GM10847 (cell line): ENCODE data around the gene LHX4.

Source experiments
- POLR2A ChIP-seq: IDR thresholded peaks from 2 replicates; pipeline ENCODE4 v1.6.1; 2011; ENCODE audit not compliant: insufficient read length; ENCODE audit errors: extremely low read depth

Gene LHX4

GRCh38 chr1:180193141-180194047 is 36.7 kb upstream of the LHX4 start:
- no peak for TF ChIP-seq POLR2A

- TF ChIP-seq POLR2A = no peak
Observed at GRCh38 chr1:180194048-180194425, 36.0 kb upstream of the LHX4 start.

DNA sequence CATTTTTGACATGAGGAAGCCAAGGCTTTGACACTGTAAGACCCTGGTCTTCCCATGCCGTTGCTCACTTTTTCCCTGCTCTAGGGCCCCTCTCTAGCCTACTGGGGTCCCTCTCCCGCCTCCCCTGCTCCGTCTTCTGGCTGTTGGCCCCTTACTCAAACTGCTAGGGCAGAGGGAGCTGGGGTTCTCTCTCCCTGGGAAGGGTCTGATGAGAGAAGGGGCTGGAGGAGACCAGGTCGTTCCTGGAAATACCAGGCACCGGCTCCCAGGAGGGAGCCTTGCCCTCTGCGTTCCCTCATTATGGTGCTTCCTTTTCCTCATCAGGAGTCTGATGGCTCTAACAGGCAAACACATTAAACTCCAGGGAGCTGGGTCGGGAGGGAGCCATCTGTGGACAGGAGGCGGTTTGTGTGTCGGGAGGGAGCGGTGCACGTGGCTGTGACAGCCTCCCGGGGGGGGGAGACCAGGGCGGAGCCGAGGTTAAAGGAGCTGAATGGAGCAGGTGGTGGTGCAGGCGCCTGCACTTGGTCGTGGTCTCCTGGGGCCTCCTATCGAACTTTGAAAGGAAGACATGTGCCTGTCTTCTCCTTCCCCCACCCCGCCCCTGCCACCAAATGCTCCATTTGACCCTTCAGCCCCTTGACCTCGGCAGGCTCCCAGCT is 35.4 kb upstream of the LHX4 start:
- no peak for TF ChIP-seq POLR2A

DNA sequence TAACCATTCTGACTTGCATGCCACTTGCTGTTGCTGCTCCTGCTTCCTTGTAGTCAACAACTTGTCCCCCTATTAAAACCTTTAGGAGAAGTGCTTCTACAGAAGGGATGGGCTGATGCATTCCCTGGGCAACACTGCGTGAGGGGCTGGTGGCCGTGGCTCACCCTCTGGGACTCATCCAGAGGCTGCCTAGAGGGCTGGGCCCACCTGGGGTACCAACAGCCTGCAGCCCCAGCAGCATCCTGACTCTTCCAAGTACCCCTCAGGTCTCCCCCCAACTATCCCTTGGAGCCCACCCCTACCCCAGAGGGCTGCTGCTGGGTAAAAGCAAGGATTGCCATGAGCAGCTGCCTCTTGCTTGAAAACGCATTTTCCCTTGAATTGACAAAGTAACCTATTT is 34.7 kb upstream of the LHX4 start:
- TF ChIP-seq POLR2A = no peak

DNA sequence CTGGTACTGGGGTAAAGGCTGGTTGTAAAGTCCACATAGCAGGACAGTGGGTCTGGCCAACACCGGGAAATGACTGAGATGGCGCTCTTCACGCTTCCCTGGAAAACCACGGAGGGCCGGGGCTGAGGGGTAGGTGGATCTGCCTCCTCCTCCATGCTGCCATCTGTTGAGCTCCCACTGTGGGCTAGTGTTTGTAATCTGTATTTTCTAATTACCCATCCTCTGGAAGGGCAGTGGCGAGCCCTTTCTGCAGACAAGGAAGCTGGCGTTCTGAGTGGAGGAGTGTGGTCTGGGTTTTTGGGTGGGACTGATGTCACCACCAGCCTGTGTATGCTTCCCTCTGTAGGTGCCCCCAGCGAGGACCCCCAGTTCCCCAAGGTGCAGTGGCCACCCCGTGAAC is 34.1 kb upstream of the LHX4 start:
- no peak for TF ChIP-seq POLR2A

DNA sequence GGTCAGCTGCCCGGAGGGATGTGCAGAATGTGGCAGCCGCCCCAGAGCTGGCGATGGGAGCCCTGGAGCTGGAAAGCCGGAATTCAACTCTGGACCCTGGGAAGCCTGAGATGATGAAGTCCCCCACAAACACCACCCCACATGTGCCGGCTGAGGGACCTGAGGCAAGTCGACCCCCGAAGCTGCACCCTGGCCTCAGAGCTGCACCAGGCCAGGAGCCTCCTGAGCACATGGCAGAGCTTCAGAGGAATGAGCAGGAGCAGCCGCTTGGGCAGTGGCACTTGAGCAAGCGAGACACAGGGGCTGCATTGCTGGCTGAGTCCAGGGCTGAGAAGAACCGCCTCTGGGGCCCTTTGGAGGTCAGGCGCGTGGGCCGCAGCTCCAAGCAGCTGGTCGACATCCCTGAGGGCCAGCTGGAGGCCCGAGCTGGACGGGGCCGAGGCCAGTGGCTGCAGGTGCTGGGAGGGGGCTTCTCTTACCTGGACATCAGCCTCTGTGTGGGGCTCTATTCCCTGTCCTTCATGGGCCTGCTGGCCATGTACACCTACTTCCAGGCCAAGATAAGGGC is 33.5 kb upstream of the LHX4 start:
- no peak for TF ChIP-seq POLR2A

- TF ChIP-seq POLR2A = no peak
Observed at GRCh38 chr1:180197231-180197630, 32.8 kb upstream of the LHX4 start.

DNA sequence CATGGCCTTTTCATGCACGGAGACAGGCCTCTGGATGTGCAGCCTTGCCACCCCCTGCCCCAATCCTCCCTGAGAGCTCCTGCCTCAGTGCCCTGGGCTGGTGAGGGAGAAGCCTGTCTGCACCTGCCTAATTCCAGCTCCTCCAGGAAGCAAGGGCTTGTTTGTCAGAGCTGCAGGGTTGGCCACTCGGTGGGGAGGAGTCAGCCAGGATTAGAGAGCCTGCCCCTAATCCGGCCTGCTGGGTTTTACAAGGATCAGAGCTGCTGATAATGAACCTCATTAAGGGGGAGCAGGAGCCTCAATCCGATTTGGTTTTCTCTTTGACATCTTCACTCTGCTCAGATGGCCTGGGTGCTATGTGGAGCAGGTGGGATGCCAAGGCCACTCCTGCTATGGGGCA is 31.9 kb upstream of the LHX4 start:
- TF ChIP-seq POLR2A = no peak

GRCh38 chr1:180198611-180199010 is 31.5 kb upstream of the LHX4 start:
- no peak for TF ChIP-seq POLR2A

GRCh38 chr1:180199018-180199417 is 31.0 kb upstream of the LHX4 start:
- no peak for TF ChIP-seq POLR2A

DNA sequence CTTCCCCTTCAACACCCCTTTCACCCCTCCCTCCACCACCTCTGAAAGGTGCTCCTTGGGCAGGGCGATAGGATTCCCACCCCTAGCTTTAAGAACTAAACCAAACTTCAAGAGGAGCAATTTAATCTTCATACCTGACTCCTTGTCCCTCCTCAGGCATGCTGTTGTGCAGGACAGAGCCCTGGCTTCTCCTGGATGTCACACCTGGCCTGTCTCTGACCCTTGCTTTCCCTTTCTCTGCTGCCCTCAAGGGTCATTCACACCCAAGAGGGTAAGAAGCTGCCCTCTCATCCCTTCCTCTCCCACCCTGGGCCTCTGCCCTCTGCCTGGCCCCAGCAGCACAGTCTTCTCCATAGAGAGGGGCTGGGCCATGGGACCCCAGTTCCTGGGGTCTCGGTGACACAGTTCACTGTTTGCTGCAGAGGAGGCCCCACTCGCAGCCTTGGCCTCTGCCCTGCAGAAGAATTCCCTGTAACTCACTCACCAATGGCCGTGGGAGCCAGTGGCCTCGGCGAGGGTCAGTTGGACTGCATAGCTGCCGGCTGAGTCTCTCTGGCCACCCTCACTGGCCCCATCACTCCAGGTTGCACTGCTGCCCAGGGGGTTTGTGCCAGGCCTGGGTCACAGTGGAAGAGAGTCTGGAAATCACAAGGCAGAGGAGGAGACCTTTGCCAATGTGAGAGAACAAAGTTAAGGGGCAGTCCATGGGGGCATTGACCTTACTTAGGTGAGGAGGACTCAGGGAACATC is 28.4 kb upstream of the LHX4 start:
- TF ChIP-seq POLR2A = no peak

DNA sequence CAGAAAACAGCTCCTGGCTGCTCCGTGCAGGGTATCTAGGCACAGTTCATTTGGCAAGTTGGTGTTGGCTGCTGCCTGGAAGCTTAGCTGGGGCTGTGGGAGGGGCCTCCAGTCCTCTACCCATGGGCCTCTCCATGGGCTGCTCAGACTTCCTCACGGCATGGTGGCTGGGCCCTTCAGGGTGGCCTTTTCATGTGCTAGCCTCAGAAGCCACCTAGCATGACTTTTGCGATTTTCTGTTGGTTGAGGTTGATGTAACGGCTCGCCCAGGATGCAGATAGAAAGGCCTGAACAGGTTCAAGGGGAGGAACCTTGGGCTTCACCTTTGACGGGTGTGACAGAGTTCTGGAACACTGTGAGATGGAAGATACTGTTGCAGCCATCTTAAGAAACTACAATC is 25.8 kb upstream of the LHX4 start:
- TF ChIP-seq POLR2A = no peak

- no peak for TF ChIP-seq POLR2A
Observed at GRCh38 chr1:180206581-180206980, 23.5 kb upstream of the LHX4 start.

GRCh38 chr1:180208264-180208663 is 21.8 kb upstream of the LHX4 start:
- TF ChIP-seq POLR2A = no peak

- TF ChIP-seq POLR2A = no peak
Observed at GRCh38 chr1:180210008-180210620, 19.9 kb upstream of the LHX4 start.
